ENCODE measurements around the gene PRDX5. TPM values are rescaled to one million over a fixed set of nuclear protein-coding genes. Genes with fewer than 3 reads are reported as not detected.

Gene PRDX5
- total RNA-seq, 2 experiments from 2014 or later, result 137 to 139 TPM

DNA sequence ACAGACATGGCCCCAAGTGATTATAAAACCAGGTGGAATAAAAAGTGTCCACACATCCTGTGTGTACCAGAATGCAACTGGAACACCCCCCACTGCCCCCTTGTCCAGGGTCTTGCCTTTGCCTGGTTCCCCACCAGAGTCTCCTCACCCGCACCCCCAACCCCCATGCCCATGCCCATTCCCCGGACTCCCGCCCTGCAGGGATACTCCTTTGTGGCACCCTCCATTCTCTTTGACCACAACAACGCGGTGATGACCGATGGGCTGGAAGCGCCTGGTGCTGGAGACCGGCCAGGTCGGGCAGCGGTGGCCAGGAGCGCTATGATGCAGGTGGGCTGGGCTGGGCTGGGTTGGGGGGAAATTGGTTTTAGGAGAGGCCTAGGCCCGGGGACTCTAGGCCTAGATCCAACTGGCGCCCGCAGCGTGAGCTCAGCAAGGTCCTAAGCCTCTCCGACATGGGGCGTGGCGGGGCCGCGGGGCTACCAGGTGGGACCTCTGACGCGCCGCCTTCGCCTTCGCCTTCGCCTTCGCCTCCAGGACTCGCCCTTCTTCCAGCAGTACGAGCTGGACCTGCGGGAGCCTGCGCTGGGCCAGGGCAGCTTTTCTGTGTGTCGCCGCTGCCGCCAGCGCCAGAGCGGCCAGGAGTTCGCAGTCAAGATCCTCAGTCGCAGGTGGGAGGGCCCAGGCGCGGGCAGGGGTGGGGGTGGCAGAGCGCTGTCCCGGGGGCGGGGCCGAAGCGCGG, 50.2 kb downstream of the PRDX5 start:
- Mint-ChIP-seq H3K27ac (no peak overlapping the region), H3K4me1 (peaks cover 3% of the 10 kb centered on the region), H3K4me3 (no peak overlapping the region), H3K9me3 (no peaks in the 10 kb centered on the region), H3K36me3 (ENCODE audit: low read depth) (peaks cover 49% of the 10 kb centered on the region), H3K27me3 (no peaks in the 10 kb centered on the region)
- no peak for DNase-seq
- CTCF ChIA-PET, result no interaction called here
- POLR2A ChIA-PET, result no interaction called here

DNA sequence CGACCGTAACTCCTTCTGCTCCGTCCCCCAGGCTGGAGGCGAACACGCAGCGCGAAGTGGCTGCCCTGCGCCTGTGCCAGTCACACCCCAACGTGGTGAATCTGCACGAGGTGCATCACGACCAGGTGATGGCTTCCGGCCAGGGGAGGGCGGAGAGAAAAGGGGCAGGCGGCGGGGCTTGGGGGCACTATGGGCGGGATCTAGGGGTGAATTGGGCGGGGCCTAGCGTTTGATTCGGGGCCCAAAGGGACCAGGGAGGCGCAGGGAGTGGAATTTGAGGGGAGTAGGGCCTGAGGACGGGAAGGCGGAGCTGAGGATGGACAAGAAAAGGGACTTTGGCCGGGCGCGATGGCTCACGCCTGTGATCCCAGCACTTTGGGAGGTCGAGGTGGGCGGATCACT, 50.8 kb downstream of the PRDX5 start:
- Mint-ChIP-seq H3K27ac (no peak overlapping the region), H3K27me3 (no peaks in the 10 kb centered on the region), H3K4me3 (no peak overlapping the region), H3K4me1 (peaks cover 3% of the 10 kb centered on the region), H3K36me3 (ENCODE audit: low read depth) (peaks cover 46% of the 10 kb centered on the region), H3K9me3 (no peaks in the 10 kb centered on the region)
- POLR2A ChIA-PET, result no interaction called here
- DNase-seq, result no peak
- CTCF ChIA-PET, result no interaction called here

DNA sequence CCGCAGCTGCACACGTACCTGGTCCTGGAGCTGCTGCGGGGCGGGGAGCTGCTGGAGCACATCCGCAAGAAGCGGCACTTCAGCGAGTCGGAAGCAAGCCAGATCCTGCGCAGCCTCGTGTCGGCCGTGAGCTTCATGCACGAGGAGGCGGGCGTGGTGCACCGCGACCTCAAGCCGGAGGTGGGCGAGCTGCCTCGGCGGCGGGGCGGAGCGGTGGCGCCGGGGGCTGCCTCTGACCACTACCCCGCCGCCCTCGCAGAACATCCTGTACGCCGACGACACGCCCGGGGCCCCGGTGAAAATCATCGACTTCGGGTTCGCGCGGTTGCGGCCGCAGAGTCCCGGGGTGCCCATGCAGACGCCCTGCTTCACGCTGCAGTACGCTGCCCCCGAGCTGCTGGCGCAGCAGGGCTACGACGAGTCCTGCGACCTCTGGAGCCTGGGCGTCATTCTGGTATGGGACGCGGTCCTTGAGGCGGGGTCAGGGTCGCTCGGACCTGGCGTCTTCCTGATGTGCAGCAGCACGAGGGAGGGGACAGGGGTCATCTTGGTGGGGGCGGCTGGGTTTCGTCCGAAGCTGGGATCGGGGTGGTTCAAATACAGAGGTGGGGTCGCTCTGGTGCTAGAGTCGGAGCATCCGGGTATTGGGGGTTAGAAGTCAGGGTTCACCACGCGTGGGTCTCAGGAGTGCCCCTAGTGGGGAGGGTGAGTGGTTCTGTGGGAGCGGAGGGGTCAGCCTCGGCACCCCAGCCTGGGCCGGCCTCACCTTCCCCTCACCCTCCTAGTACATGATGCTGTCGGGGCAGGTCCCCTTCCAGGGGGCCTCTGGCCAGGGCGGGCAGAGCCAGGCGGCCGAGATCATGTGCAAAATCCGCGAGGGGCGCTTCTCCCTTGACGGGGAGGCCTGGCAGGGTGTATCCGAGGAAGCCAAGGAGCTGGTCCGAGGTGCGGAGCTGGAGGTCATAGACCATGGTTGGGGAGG, 51.8 kb downstream of the PRDX5 start:
- DNase-seq, result no peak
- CTCF ChIA-PET, result no interaction called here
- Mint-ChIP-seq H3K36me3 (ENCODE audit: low read depth) (peaks cover 41% of the 10 kb centered on the region), H3K4me3 (no peak overlapping the region), H3K9me3 (no peaks in the 10 kb centered on the region), H3K27me3 (no peaks in the 10 kb centered on the region), H3K27ac (no peak overlapping the region), H3K4me1 (no peaks in the 10 kb centered on the region)
- POLR2A ChIA-PET, result no interaction called here

DNA sequence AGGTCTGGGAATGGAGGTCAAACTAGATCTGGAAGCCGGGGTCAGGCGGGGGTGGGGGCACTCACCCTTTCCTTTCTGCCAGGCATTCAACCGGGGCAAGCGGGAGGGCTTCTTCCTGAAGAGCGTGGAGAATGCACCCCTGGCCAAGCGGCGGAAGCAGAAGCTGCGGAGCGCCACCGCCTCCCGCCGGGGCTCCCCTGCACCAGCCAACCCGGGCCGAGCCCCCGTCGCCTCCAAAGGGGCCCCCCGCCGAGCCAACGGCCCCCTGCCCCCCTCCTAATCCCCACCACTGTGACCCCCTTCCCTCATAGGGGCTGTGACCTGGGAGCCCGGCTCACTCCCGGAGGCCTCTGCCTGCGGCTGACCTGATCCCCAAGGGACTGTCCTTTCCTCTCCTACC, 53.3 kb downstream of the PRDX5 start:
- Mint-ChIP-seq H3K27me3 (no peaks in the 10 kb centered on the region), H3K4me3 (no peak overlapping the region), H3K4me1 (no peaks in the 10 kb centered on the region), H3K27ac (no peak overlapping the region), H3K9me3 (no peaks in the 10 kb centered on the region), H3K36me3 (ENCODE audit: low read depth) (peaks cover 26% of the 10 kb centered on the region)
- ChIA-PET CTCF (no interaction called here), POLR2A (no interaction called here)
- no peak for DNase-seq

Other genes with a start within 250 kb of the PRDX5 start
- 1 to 10 TPM; 8.8 to 9.1 TPM for gene MACROD1, start 152.0 kb upstream of the PRDX5 start, total RNA-seq
- gene STIP1, start 131.9 kb upstream of the PRDX5 start, total RNA-seq, result 100 to 1,000 TPM; 258 to 269 TPM
- 100 to 1,000 TPM; 195 to 199 TPM for gene FERMT3, start 111.4 kb upstream of the PRDX5 start, total RNA-seq
- 10 to 100 TPM; 34.7 to 35.3 TPM for gene TRPT1, start 91.9 kb upstream of the PRDX5 start, total RNA-seq
- 10 to 100 TPM; 84.8 to 90.6 TPM for gene NUDT22, start 91.8 kb upstream of the PRDX5 start, total RNA-seq
- 10 to 100 TPM; 40.8 to 42.0 TPM for gene DNAJC4, start 87.6 kb upstream of the PRDX5 start, total RNA-seq
- gene VEGFB, start 83.5 kb upstream of the PRDX5 start, total RNA-seq, result 10 to 100 TPM; 49.1 to 58.5 TPM
- 10 to 100 TPM; 26.4 to 27.9 TPM for gene FKBP2, start 77.0 kb upstream of the PRDX5 start, total RNA-seq
- 100 to 1,000 TPM in 1 of 2 experiments, 10 to 100 TPM in 1; 96.9 to 105 TPM for gene PPP1R14B, start 71.2 kb upstream of the PRDX5 start, total RNA-seq
- 10 to 100 TPM; 12.5 to 14.0 TPM for gene PLCB3, start 66.6 kb upstream of the PRDX5 start, total RNA-seq
- gene BAD, start 33.5 kb upstream of the PRDX5 start, total RNA-seq, result 10 to 100 TPM; 36.5 to 39.2 TPM
- 10 to 100 TPM; 31.4 to 37.9 TPM for gene GPR137, start 32.3 kb upstream of the PRDX5 start, total RNA-seq
- gene KCNK4, start 26.8 kb upstream of the PRDX5 start, total RNA-seq, result under 1 TPM in 1 of 2 experiments, not detected in 1; 0.15 TPM
- not detected for gene CATSPERZ, start 17.8 kb upstream of the PRDX5 start, total RNA-seq
- gene ESRRA, start 12.6 kb upstream of the PRDX5 start, total RNA-seq, result 10 to 100 TPM; 38.5 to 42.2 TPM
- gene TRMT112, start 562 bp upstream of the PRDX5 start, total RNA-seq, result 100 to 1,000 TPM; 137 to 145 TPM
- gene CCDC88B, start 22.1 kb downstream of the PRDX5 start, total RNA-seq, result 100 to 1,000 TPM in 1 of 2 experiments, 10 to 100 TPM in 1; 99.1 to 106 TPM
- gene RPS6KA4, start 41.0 kb downstream of the PRDX5 start, total RNA-seq, result 10 to 100 TPM; 40.2 to 43.5 TPM
- not detected for gene SLC22A11, start 237.8 kb downstream of the PRDX5 start, total RNA-seq

Measured in activated CD4-positive, alpha-beta memory T cell treated with anti-CD3 and anti-CD28 coated beads, Interleukin-2, amount 10 ng/mL, durations not matched to agents 7 days and 5 days (primary cell).